ENCODE data around the gene METTL16. TPM values are rescaled to one million over a fixed set of nuclear protein-coding genes. Genes with fewer than 3 reads are reported as not detected.

Gene METTL16
- total RNA-seq, 1 experiment from 2014 or later: 28.6 TPM

- CTCF ChIA-PET: interaction anchor here (1.7 kb wide), 1 partner anchor 13 kb away, joined by 13 read pairs; no protein-coding TSS in a partner anchor
- Mint-ChIP-seq H3K4me1 (ENCODE audit: low read depth, unreplicated experiment) (peaks cover 35% of the 10 kb centered on the region), H3K9me3 (ENCODE audit: low read depth, unreplicated experiment) (no peaks in the 10 kb centered on the region), H3K27ac (ENCODE audit: unreplicated experiment) (peak overlapping the region; percentile 88), H3K27me3 (ENCODE audit: unreplicated experiment) (no peaks in the 10 kb centered on the region), H3K36me3 (ENCODE audit: insufficient read depth, unreplicated experiment) (peaks cover 70% of the 10 kb centered on the region), H3K4me3 (ENCODE audit: low read depth, unreplicated experiment) (peak overlapping the region; percentile 77)
- no peak for DNase-seq
- BruUV-seq (replicated peaks): no TSS peak
- no peak for TF ChIP-seq CTCF (IDR thresholded peaks at IDR 0.05; ENCODE audit: unreplicated experiment)
- intact Hi-C loops (cut with micrococcal nuclease; ENCODE audit: unreplicated experiment): no loop called here
Observed at GRCh38 chr17:2391597-2392251, 120.0 kb downstream of the METTL16 start.

DNA sequence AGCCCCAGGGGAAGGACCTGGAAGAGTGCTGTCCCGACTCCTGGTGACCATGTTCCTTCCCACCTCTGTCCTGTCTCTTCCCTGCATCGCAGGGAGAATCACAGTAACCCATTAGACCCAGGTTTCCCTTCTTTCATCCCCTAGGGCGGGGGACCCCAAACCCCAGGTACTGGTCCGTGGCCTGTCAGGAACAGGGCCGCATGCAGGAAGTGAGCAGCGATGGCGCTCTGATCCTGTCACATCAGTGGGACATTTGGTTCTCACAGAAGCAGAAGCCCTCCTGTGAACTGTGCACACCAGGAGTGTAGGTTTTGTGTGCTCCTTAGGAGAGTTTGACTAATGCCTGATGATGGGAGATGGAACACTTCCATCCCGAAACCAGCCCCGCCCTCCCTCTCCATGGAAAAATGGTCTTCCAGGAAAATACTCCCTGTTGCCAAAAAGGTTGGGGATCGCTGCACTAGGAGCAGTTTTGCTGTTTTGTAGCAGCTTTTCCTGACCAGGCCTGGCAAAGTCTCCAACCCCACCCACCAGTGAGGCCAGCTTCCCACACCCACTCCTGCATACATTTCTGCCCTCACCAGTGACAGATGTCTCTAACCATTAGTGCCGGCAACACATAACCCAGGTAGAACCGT lies 121.4 kb downstream of the METTL16 start:
- H3K27me3 Mint-ChIP-seq (ENCODE audit: unreplicated experiment): no peaks in the 10 kb centered on the region

GRCh38 chr17:2388683-2389055 lies 123.0 kb downstream of the METTL16 start:
- intact Hi-C loops (cut with micrococcal nuclease; ENCODE audit: unreplicated experiment): no loop called here
- CTCF ChIA-PET: no interaction called here
- TF ChIP-seq CTCF (IDR thresholded peaks at IDR 0.05; ENCODE audit: unreplicated experiment): no peak
- no peak for DNase-seq
- no peaks in the 10 kb centered on the region for H3K9me3 Mint-ChIP-seq (ENCODE audit: low read depth, unreplicated experiment)
- H3K36me3 Mint-ChIP-seq (ENCODE audit: insufficient read depth, unreplicated experiment): peaks cover 49% of the 10 kb centered on the region
- BruUV-seq (replicated peaks): no TSS peak
- H3K4me3 Mint-ChIP-seq (ENCODE audit: low read depth, unreplicated experiment): no peak overlapping the region
- peaks cover 26% of the 10 kb centered on the region for H3K4me1 Mint-ChIP-seq (ENCODE audit: low read depth, unreplicated experiment)
- H3K27ac Mint-ChIP-seq (ENCODE audit: unreplicated experiment): peak overlapping the region; percentile 71
- no peaks in the 10 kb centered on the region for H3K27me3 Mint-ChIP-seq (ENCODE audit: unreplicated experiment)

More for the DNA sequence above, 121.4 kb downstream of the METTL16 start:
- CTCF ChIA-PET: interaction anchor here (1.7 kb wide), 1 partner anchor 14 kb away, joined by 13 read pairs; no protein-coding TSS in a partner anchor
- Mint-ChIP-seq H3K4me1 (ENCODE audit: low read depth, unreplicated experiment) (peaks cover 26% of the 10 kb centered on the region), H3K9me3 (ENCODE audit: low read depth, unreplicated experiment) (no peaks in the 10 kb centered on the region), H3K4me3 (ENCODE audit: low read depth, unreplicated experiment) (no peak overlapping the region), H3K36me3 (ENCODE audit: insufficient read depth, unreplicated experiment) (peaks cover 56% of the 10 kb centered on the region), H3K27ac (ENCODE audit: unreplicated experiment) (no peak overlapping the region)
- TF ChIP-seq CTCF (IDR thresholded peaks at IDR 0.05; ENCODE audit: unreplicated experiment): no peak
- no peak for DNase-seq
- intact Hi-C loops (cut with micrococcal nuclease; ENCODE audit: unreplicated experiment): no loop called here
- BruUV-seq (replicated peaks): no TSS peak

DNA sequence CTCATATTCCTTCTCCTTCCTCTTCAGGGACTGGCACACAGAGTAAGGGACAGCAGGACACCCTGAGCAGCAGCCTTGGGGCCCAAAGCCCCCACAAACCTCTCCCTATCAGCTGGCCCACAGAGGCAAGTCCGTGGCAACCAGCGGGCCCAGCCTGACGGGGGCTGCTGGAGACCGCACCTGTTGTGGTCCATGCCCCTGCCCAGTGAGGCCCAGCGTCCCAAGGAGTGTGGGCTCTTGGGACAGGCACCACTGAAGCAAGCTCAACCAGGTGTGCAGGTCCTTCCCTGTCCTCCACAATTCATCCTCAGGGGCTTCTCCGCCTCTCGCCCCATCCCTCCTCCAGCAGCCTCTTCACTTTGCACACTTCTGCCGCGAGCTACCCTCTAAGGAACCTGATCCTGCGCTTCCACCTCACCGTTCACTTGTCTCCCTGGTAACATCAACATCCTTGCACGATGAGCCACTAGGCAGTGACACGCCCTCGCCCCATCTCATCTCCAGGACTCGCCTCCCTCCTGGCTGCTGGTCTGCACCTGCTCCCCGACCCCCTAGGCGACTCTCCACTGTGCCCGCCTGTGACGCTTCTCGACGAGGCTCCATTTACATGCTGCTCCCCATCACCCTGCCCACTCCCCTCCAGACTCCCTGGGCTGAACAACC lies 123.5 kb downstream of the METTL16 start:
- CTCF ChIA-PET: no interaction called here
- no peak for DNase-seq
- Mint-ChIP-seq H3K27ac (ENCODE audit: unreplicated experiment) (peak overlapping the region; percentile 71), H3K9me3 (ENCODE audit: low read depth, unreplicated experiment) (no peaks in the 10 kb centered on the region), H3K4me1 (ENCODE audit: low read depth, unreplicated experiment) (peaks cover 26% of the 10 kb centered on the region), H3K4me3 (ENCODE audit: low read depth, unreplicated experiment) (no peak overlapping the region), H3K27me3 (ENCODE audit: unreplicated experiment) (no peaks in the 10 kb centered on the region), H3K36me3 (ENCODE audit: insufficient read depth, unreplicated experiment) (peaks cover 50% of the 10 kb centered on the region)
- no peak for TF ChIP-seq CTCF (IDR thresholded peaks at IDR 0.05; ENCODE audit: unreplicated experiment)
- intact Hi-C loops (cut with micrococcal nuclease; ENCODE audit: unreplicated experiment): no loop called here
- BruUV-seq (replicated peaks): no TSS peak
